NCI-H446 (cell line): ENCODE data around the gene MPPED2.

Experiments
- DNase-seq, 2 experiments: peaks; one replicate each; lab custom pipeline; 2025; lab: John Stamatoyannopoulos, UW

The MPPED2 gene

GRCh38 chr11:30586251-30587144 lies at the start of gene MPPED2:
Gene MPPED2 (minus strand): TSS chr11:30586353. CDS start chr11:30580373, 5,980 bp downstream.
- DNase-seq = no peak

GRCh38 chr11:30635401-30635989 lies 49.3 kb upstream of the MPPED2 start:
- DNase-seq = no peak

- no peak for DNase-seq
Observed at GRCh38 chr11:30631148-30631547, 45.0 kb upstream of the MPPED2 start.

- no peak for DNase-seq
Observed at GRCh38 chr11:30619767-30620166, 33.6 kb upstream of the MPPED2 start.

GRCh38 chr11:30617762-30618161 lies 31.6 kb upstream of the MPPED2 start:
- no peak for DNase-seq

- no peak for DNase-seq
Observed at GRCh38 chr11:30610628-30611027, 24.5 kb upstream of the MPPED2 start.

GRCh38 chr11:30608534-30608933 lies 22.4 kb upstream of the MPPED2 start:
- no peak for DNase-seq

GRCh38 chr11:30605036-30605605 lies 19.0 kb upstream of the MPPED2 start:
- no peak for DNase-seq

- DNase-seq = no peak
Observed at GRCh38 chr11:30603357-30603756, 17.2 kb upstream of the MPPED2 start.

GRCh38 chr11:30596832-30597231 lies 10.7 kb upstream of the MPPED2 start:
- DNase-seq = no peak

- DNase-seq = no peak
Observed at GRCh38 chr11:30595934-30596333, 9.8 kb upstream of the MPPED2 start.

- DNase-seq = no peak
Observed at GRCh38 chr11:30594646-30595411, 8.7 kb upstream of the MPPED2 start.

GRCh38 chr11:30587269-30587812 lies 1.2 kb upstream of the MPPED2 start:
- no peak for DNase-seq

- DNase-seq = no peak
Observed at GRCh38 chr11:30585892-30586250, 282 bp downstream of the MPPED2 start.

- DNase-seq = no peak
Observed at GRCh38 chr11:30585125-30585891, 845 bp downstream of the MPPED2 start.

- no peak for DNase-seq
Observed at GRCh38 chr11:30583476-30584280, 2.5 kb downstream of the MPPED2 start.

GRCh38 chr11:30582726-30583125 lies 3.4 kb downstream of the MPPED2 start:
- DNase-seq = no peak

GRCh38 chr11:30581675-30582074 lies 4.5 kb downstream of the MPPED2 start:
- DNase-seq = no peak

GRCh38 chr11:30580573-30580972 lies 5.6 kb downstream of the MPPED2 start:
- DNase-seq = no peak

GRCh38 chr11:30579415-30580175 lies 6.6 kb downstream of the MPPED2 start:
- DNase-seq = no peak
